ENCODE data around the gene HNF4A. TPM values are rescaled to one million over a fixed set of nuclear protein-coding genes. Genes with fewer than 3 reads are reported as not detected.
A peak's percentile ranks its signal among the peaks of the same experiment; 100 is the strongest.

HNF4A gene
- total and polyA plus RNA-seq, 2 of the 13 experiments (the other 11 are each of a cell fraction or from before 2014, with no cell fraction given): 80.9 to 169 TPM

DNA sequence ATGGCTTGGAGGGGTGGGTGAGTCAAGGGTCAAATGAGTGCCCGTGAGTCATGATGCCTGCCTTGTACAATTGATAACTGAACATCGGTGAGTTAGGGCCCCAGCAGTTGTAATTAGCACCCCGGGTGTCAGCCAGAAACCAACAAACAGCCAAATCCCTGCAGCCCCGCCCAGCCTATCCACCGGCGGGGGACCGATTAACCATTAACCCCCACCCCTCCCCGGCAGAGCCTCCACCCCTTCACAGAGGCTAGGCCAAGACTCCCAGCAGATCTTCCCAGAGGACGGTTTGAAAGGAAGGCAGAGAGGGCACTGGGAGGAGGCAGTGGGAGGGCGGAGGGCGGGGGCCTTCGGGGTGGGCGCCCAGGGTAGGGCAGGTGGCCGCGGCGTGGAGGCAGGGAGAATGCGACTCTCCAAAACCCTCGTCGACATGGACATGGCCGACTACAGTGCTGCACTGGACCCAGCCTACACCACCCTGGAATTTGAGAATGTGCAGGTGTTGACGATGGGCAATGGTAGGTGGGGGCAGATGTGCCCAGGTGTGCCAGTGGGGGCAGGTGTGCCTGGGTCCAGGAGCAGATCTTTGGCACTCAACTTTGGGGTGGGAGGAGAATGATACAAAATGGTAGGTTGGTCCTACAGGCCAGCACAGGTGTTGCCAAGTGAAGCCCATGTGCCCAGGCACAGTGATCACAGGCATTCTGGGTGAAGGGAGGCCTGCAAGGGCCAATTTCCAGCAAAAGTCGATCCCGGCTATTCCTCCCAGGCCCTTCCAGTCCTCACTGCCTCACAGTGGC, 45.7 kb downstream of the HNF4A start (continued):
- TF ChIP-seq, protein P1, sequence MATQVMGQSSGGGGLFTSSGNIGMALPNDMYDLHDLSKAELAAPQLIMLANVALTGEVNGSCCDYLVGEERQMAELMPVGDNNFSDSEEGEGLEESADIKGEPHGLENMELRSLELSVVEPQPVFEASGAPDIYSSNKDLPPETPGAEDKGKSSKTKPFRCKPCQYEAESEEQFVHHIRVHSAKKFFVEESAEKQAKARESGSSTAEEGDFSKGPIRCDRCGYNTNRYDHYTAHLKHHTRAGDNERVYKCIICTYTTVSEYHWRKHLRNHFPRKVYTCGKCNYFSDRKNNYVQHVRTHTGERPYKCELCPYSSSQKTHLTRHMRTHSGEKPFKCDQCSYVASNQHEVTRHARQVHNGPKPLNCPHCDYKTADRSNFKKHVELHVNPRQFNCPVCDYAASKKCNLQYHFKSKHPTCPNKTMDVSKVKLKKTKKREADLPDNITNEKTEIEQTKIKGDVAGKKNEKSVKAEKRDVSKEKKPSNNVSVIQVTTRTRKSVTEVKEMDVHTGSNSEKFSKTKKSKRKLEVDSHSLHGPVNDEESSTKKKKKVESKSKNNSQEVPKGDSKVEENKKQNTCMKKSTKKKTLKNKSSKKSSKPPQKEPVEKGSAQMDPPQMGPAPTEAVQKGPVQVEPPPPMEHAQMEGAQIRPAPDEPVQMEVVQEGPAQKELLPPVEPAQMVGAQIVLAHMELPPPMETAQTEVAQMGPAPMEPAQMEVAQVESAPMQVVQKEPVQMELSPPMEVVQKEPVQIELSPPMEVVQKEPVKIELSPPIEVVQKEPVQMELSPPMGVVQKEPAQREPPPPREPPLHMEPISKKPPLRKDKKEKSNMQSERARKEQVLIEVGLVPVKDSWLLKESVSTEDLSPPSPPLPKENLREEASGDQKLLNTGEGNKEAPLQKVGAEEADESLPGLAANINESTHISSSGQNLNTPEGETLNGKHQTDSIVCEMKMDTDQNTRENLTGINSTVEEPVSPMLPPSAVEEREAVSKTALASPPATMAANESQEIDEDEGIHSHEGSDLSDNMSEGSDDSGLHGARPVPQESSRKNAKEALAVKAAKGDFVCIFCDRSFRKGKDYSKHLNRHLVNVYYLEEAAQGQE (IDR thresholded peaks at IDR 0.05; ENCODE audit: borderline replicate concordance in 1 of 2, low read depth in 1 of 2, low read length in 2 of 2): peak in 1 of 2 experiments; percentile 60; a peak in 2 of 4 replicates
- TF ChIP-seq ZNF737 (CRISPR knock-in tag; IDR thresholded peaks at IDR 0.05; ENCODE audit: borderline replicate concordance) (peak; percentile 99), ZBTB38 (CRISPR knock-in tag; IDR thresholded peaks at IDR 0.05) (no peak; the same call in 1 of the 2 replicates), STAG1 (CRISPR knock-in tag; IDR thresholded peaks at IDR 0.05) (no peak), NR1H2 (CRISPR knock-in tag; IDR thresholded peaks at IDR 0.05; ENCODE audit: borderline replicate concordance, low read depth) (no peak), ZNF75D (CRISPR knock-in tag; IDR thresholded peaks at IDR 0.05; ENCODE audit: borderline replicate concordance) (no peak), ZNF296 (CRISPR knock-in tag; conservative IDR thresholded peaks at IDR 0.05) (peak; percentile 95; the same call in 1 of the 2 replicates), ZNF549 (CRISPR knock-in tag; IDR thresholded peaks at IDR 0.05) (no peak)
- TF ChIP-seq, protein P2, sequence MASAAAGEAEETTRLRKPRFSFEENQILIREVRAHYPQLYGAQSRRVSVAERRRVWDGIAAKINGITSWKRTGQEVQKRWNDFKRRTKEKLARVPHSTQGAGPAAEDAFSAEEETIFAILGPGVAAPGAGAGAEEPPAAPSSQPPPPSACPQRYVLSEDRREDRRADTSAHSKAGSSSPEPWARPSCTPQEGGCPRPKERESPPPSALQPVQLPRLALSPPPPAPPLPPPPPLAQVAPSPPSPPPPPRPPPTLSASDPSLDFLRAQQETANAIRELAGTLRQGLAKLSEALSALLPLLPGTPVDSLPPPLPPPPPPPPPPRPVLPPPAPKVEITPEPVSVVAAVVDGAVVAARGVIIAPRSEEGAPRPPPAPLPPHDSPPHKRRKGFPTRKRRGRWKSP (CRISPR knock-in tag; IDR thresholded peaks at IDR 0.05): no peak; the same call in 1 of the 2 replicates
- TF ChIP-seq, protein P3, sequence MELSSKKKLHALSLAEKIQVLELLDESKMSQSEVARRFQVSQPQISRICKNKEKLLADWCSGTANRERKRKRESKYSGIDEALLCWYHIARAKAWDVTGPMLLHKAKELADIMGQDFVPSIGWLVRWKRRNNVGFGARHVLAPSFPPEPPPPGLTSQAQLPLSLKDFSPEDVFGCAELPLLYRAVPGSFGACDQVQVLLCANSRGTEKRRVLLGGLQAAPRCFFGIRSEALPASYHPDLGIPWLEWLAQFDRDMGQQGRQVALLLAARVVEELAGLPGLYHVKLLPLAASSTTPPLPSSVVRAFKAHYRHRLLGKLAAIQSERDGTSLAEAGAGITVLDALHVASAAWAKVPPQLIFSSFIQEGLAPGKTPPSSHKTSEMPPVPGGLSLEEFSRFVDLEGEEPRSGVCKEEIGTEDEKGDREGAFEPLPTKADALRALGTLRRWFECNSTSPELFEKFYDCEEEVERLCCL (CRISPR knock-in tag; IDR thresholded peaks at IDR 0.05; ENCODE audit: borderline replicate concordance): no peak; the same call in 1 of the 2 replicates
- TF ChIP-seq, protein P4, sequence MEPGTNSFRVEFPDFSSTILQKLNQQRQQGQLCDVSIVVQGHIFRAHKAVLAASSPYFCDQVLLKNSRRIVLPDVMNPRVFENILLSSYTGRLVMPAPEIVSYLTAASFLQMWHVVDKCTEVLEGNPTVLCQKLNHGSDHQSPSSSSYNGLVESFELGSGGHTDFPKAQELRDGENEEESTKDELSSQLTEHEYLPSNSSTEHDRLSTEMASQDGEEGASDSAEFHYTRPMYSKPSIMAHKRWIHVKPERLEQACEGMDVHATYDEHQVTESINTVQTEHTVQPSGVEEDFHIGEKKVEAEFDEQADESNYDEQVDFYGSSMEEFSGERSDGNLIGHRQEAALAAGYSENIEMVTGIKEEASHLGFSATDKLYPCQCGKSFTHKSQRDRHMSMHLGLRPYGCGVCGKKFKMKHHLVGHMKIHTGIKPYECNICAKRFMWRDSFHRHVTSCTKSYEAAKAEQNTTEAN (CRISPR knock-in tag; conservative IDR thresholded peaks at IDR 0.05): no peak
- TF ChIP-seq, protein P5, sequence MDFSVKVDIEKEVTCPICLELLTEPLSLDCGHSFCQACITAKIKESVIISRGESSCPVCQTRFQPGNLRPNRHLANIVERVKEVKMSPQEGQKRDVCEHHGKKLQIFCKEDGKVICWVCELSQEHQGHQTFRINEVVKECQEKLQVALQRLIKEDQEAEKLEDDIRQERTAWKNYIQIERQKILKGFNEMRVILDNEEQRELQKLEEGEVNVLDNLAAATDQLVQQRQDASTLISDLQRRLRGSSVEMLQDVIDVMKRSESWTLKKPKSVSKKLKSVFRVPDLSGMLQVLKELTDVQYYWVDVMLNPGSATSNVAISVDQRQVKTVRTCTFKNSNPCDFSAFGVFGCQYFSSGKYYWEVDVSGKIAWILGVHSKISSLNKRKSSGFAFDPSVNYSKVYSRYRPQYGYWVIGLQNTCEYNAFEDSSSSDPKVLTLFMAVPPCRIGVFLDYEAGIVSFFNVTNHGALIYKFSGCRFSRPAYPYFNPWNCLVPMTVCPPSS (IDR thresholded peaks at IDR 0.05): no peak
- TF ChIP-seq, protein P6, sequence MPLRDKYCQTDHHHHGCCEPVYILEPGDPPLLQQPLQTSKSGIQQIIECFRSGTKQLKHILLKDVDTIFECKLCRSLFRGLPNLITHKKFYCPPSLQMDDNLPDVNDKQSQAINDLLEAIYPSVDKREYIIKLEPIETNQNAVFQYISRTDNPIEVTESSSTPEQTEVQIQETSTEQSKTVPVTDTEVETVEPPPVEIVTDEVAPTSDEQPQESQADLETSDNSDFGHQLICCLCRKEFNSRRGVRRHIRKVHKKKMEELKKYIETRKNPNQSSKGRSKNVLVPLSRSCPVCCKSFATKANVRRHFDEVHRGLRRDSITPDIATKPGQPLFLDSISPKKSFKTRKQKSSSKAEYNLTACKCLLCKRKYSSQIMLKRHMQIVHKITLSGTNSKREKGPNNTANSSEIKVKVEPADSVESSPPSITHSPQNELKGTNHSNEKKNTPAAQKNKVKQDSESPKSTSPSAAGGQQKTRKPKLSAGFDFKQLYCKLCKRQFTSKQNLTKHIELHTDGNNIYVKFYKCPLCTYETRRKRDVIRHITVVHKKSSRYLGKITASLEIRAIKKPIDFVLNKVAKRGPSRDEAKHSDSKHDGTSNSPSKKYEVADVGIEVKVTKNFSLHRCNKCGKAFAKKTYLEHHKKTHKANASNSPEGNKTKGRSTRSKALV (CRISPR knock-in tag; IDR thresholded peaks at IDR 0.05): no peak
- TF ChIP-seq, protein P7, sequence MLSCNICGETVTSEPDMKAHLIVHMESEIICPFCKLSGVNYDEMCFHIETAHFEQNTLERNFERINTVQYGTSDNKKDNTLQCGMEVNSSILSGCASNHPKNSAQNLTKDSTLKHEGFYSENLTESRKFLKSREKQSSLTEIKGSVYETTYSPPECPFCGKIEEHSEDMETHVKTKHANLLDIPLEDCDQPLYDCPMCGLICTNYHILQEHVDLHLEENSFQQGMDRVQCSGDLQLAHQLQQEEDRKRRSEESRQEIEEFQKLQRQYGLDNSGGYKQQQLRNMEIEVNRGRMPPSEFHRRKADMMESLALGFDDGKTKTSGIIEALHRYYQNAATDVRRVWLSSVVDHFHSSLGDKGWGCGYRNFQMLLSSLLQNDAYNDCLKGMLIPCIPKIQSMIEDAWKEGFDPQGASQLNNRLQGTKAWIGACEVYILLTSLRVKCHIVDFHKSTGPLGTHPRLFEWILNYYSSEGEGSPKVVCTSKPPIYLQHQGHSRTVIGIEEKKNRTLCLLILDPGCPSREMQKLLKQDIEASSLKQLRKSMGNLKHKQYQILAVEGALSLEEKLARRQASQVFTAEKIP (CRISPR knock-in tag; IDR thresholded peaks at IDR 0.05; ENCODE audit: borderline replicate concordance): no peak
